Right renal pelvis (tissue), 4 donors: ENCODE measurements around the gene GPR137. TPM values are rescaled to one million over a fixed set of nuclear protein-coding genes. Genes with fewer than 3 reads are reported as not detected.
"Not testable (repeated sequence)": the region's sequence is repeated elsewhere in the genome, so short reads cannot be mapped to it uniquely, and the experiment has no call there.

Experiments
- DNase-seq, 4 donors: peaks; one replicate each; pipeline ENCODE4 v3.0.0-alpha.2; 2013; ENCODE audit warnings: low read depth in 4 of 4, low spot score in 3 of 4, missing footprints in 1 of 4
- polyA plus RNA-seq, 4 donors: library from polyadenylated mRNA; unstranded; fragments of 120-200 nt; gene quantifications; one replicate each; pipeline ENCODE4 v1.2.1, GENCODE V29; 2013; ENCODE audit not compliant: insufficient read length in 4 of 4

GPR137 gene
- polyA plus RNA-seq, 4 donors: 30.3 to 46.9 (median 35.1) TPM

- DNase-seq: no peak
Observed at GRCh38 chr11:64298966-64299846, 13.6 kb downstream of the GPR137 start.

- no peak for DNase-seq
Observed at GRCh38 chr11:64299847-64300648, 14.4 kb downstream of the GPR137 start, which contains the start of gene CATSPERZ. Gene CATSPERZ, plus strand, starts transcription at chr11:64300358. Its CDS starts 53 bp downstream, at chr11:64300411.

- no peak for DNase-seq
Observed at GRCh38 chr11:64303109-64304031, 17.7 kb downstream of the GPR137 start.

GRCh38 chr11:64304032-64304315, 18.3 kb downstream of the GPR137 start:
- no peak for DNase-seq

- DNase-seq: peak in 3 of 4 donors; percentile 77 to 81 (median 81)
Observed at GRCh38 chr11:64304316-64305072, 18.8 kb downstream of the GPR137 start.

- peak; percentile 95 to 97 (median 96) for DNase-seq
Observed at GRCh38 chr11:64305075-64305690, 19.5 kb downstream of the GPR137 start, which contains the start of gene ESRRA. Gene ESRRA, plus strand, starts transcription at chr11:64305524. Its CDS starts 1,656 bp downstream, at chr11:64307180.

- DNase-seq: no peak
Observed at GRCh38 chr11:64305691-64306562, 20.3 kb downstream of the GPR137 start.

GRCh38 chr11:64306563-64306875, 20.9 kb downstream of the GPR137 start:
- DNase-seq: no peak

GRCh38 chr11:64306876-64307622, 21.4 kb downstream of the GPR137 start:
- no peak for DNase-seq

GRCh38 chr11:64307795-64308194, 22.1 kb downstream of the GPR137 start:
- not testable (repeated sequence) for DNase-seq

GRCh38 chr11:64312947-64313346, 27.3 kb downstream of the GPR137 start:
- no peak for DNase-seq

GRCh38 chr11:64313491-64314145, 28.0 kb downstream of the GPR137 start:
- no peak for DNase-seq

- no peak for DNase-seq
Observed at GRCh38 chr11:64314146-64314804, 28.6 kb downstream of the GPR137 start.

- no peak for DNase-seq
Observed at GRCh38 chr11:64314805-64315561, 29.3 kb downstream of the GPR137 start.

- DNase-seq: not testable (repeated sequence)
Observed at GRCh38 chr11:64315667-64316526, 30.2 kb downstream of the GPR137 start.
